Coronary artery (tissue), 2 donors: ENCODE data around the gene TESK2.

Source experiments
- DNase-seq: peaks from one replicate; pipeline ENCODE4 v3.0.0-alpha.2; 2017; ENCODE audit warnings: low spot score
- H3K27ac ChIP-seq, 2 donors: fragments of 200-600 bp; sonication (generic); one replicate each; pipeline ENCODE4 v1.5.1; 2016 to 2019
- H3K4me3 ChIP-seq: fragments of 200-600 bp; sonication (generic); 2 replicates; pipeline ENCODE4 v1.5.1; 2016; ENCODE audit warnings: mild to moderate bottlenecking, moderate library complexity
- CTCF ChIP-seq: fragments of 200-600 bp; sonication (generic); IDR thresholded peaks from one replicate; pipeline ENCODE4 v1.5.1; 2019; ENCODE audit warnings: antibody characterized with exemption

TESK2 gene

GRCh38 chr1:45380730-45381129 lies 110.2 kb downstream of the TESK2 start:
- no peak for TF ChIP-seq CTCF
- no peak overlapping the region for H3K4me3 ChIP-seq
- no peak overlapping the region for H3K27ac ChIP-seq
- no peak for DNase-seq

GRCh38 chr1:45380125-45380524 lies 110.8 kb downstream of the TESK2 start:
- no peak overlapping the region for H3K27ac ChIP-seq
- no peak overlapping the region for H3K4me3 ChIP-seq
- DNase-seq = no peak
- TF ChIP-seq CTCF = no peak

GRCh38 chr1:45379524-45379923 lies 111.4 kb downstream of the TESK2 start:
- no peak for DNase-seq

GRCh38 chr1:45378184-45378583 lies 112.8 kb downstream of the TESK2 start:
- no peak for DNase-seq
- TF ChIP-seq CTCF = no peak
- Histone ChIP-seq H3K4me3 (no peak overlapping the region), H3K27ac (no peak overlapping the region)

More at GRCh38 chr1:45379524-45379923, 111.4 kb downstream of the TESK2 start:
- no peak overlapping the region for H3K4me3 ChIP-seq
- no peak overlapping the region for H3K27ac ChIP-seq
- TF ChIP-seq CTCF = no peak

- TF ChIP-seq CTCF = no peak
- Histone ChIP-seq H3K4me3 (no peak overlapping the region), H3K27ac (peak overlapping the region in 1 of 2 donors; percentile 17)
- DNase-seq = no peak
Observed at GRCh38 chr1:45375104-45376090, 115.6 kb downstream of the TESK2 start.

- TF ChIP-seq CTCF = no peak
- Histone ChIP-seq H3K4me3 (no peak overlapping the region), H3K27ac (peak overlapping the region in 1 of 2 donors; percentile 25)
- no peak for DNase-seq
Observed at GRCh38 chr1:45373573-45373972, 117.4 kb downstream of the TESK2 start.

- TF ChIP-seq CTCF = no peak
- Histone ChIP-seq H3K4me3 (no peak overlapping the region), H3K27ac (no peak overlapping the region)
- no peak for DNase-seq
Observed at GRCh38 chr1:45370575-45370974, 120.4 kb downstream of the TESK2 start.
